ENCODE results near the gene PNLIPRP2. TPM values are rescaled to one million over a fixed set of nuclear protein-coding genes. Genes with fewer than 3 reads are reported as not detected.

PNLIPRP2 gene
- total RNA-seq, 1 donor from 2014 or later = 1.6 TPM

DNA sequence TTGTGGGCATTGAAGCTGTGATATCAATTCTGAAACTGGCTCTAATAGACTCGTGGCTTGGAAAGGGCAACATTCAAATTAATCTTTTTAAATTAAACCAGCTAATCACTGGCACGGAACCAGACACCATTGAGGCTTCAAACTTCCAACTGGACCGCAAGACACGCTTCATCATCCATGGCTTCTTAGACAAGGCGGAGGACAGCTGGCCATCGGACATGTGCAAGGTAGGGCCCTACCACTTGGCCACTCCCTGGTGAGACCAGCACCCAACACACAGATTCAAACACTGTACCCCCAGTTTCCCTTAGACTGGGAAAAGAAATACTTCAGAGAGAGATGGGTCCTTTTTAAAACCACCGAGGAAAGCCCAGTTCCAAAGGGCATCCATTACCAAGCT lies 5.1 kb downstream of the PNLIPRP2 start:
- Mint-ChIP-seq H3K4me1 (peaks cover 4% of the 10 kb centered on the region), H3K36me3 (no peaks in the 10 kb centered on the region), H3K4me3 (no peak overlapping the region), H3K27me3 (ENCODE audit: insufficient read depth, low read depth) (peaks cover 13% of the 10 kb centered on the region), H3K9me3 (no peaks in the 10 kb centered on the region), H3K27ac (no peak overlapping the region)
- DNase-seq (ENCODE audit: low spot score) = no peak
- H3K4me2 ChIP-seq = no peak overlapping the region
- no peaks in the 10 kb centered on the region for H3K9me3 ChIP-seq (ENCODE audit: low read depth)
- TF ChIP-seq, protein P1, sequence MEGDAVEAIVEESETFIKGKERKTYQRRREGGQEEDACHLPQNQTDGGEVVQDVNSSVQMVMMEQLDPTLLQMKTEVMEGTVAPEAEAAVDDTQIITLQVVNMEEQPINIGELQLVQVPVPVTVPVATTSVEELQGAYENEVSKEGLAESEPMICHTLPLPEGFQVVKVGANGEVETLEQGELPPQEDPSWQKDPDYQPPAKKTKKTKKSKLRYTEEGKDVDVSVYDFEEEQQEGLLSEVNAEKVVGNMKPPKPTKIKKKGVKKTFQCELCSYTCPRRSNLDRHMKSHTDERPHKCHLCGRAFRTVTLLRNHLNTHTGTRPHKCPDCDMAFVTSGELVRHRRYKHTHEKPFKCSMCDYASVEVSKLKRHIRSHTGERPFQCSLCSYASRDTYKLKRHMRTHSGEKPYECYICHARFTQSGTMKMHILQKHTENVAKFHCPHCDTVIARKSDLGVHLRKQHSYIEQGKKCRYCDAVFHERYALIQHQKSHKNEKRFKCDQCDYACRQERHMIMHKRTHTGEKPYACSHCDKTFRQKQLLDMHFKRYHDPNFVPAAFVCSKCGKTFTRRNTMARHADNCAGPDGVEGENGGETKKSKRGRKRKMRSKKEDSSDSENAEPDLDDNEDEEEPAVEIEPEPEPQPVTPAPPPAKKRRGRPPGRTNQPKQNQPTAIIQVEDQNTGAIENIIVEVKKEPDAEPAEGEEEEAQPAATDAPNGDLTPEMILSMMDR (IDR thresholded peaks at IDR 0.05) = no peak
- TF ChIP-seq EZH2 (IDR thresholded peaks at IDR 0.05) (no peak), EZH2phosphoT487 (IDR thresholded peaks at IDR 0.05) (no peak)
- no peak overlapping the region for H3K9ac ChIP-seq
- no peak overlapping the region for H3K4me3 ChIP-seq
- H3K27ac ChIP-seq = no peak overlapping the region
- H2AFZ ChIP-seq (replicated peaks) = no peak overlapping the region
- no peaks in the 10 kb centered on the region for H4K20me1 ChIP-seq (ENCODE audit: low read depth)
- H3K36me3 ChIP-seq = no peaks in the 10 kb centered on the region
- H3F3A ChIP-seq (ENCODE audit: low read depth) = no peaks in the 10 kb centered on the region
- peaks cover 10% of the 10 kb centered on the region for H3K4me1 ChIP-seq
- peaks cover 22% of the 10 kb centered on the region for H3K27me3 ChIP-seq
- no peaks in the 10 kb centered on the region for H3K79me2 ChIP-seq (ENCODE audit: low read depth)

DNA sequence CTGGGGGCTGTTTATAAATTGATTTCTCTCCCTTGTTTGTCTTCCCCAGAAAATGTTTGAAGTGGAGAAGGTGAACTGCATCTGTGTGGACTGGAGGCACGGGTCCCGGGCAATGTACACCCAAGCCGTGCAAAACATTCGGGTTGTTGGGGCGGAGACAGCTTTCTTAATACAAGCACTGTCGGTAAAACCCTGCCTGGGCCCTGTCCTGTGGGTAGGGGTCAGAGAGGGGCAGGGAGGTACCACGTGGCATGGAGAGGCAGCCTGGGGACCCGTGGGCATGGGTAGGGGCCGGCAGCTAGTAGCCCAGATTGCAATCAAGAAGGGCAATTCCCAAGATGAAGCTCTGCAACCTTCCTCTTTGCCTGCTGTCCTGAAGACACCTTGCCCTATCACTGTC lies 6.1 kb downstream of the PNLIPRP2 start:
- no peak overlapping the region for H3K4me3 Mint-ChIP-seq
- no peaks in the 10 kb centered on the region for H4K20me1 ChIP-seq (ENCODE audit: low read depth)
- TF ChIP-seq EZH2 (IDR thresholded peaks at IDR 0.05) (no peak), EZH2phosphoT487 (IDR thresholded peaks at IDR 0.05) (no peak)
- TF ChIP-seq, protein P1 (IDR thresholded peaks at IDR 0.05) = no peak
- H3K9ac ChIP-seq = no peak overlapping the region
- peaks cover 4% of the 10 kb centered on the region for H3K4me1 Mint-ChIP-seq
- H3K27me3 Mint-ChIP-seq (ENCODE audit: insufficient read depth, low read depth) = peaks cover 8% of the 10 kb centered on the region
- DNase-seq (ENCODE audit: low spot score) = no peak
- H3K27ac Mint-ChIP-seq = no peak overlapping the region
- no peak overlapping the region for H3K4me3 ChIP-seq
- no peaks in the 10 kb centered on the region for H3K36me3 Mint-ChIP-seq
- no peaks in the 10 kb centered on the region for H3K9me3 Mint-ChIP-seq
- H3K79me2 ChIP-seq (ENCODE audit: low read depth) = no peaks in the 10 kb centered on the region
- H3K27me3 ChIP-seq = peaks cover 22% of the 10 kb centered on the region
- H3K27ac ChIP-seq = no peak overlapping the region
- no peaks in the 10 kb centered on the region for H3K9me3 ChIP-seq (ENCODE audit: low read depth)
- peaks cover 10% of the 10 kb centered on the region for H3K4me1 ChIP-seq
- no peak overlapping the region for H3K4me2 ChIP-seq
- no peaks in the 10 kb centered on the region for H3K36me3 ChIP-seq
- H2AFZ ChIP-seq (replicated peaks) = no peak overlapping the region
- H3F3A ChIP-seq (ENCODE audit: low read depth) = no peaks in the 10 kb centered on the region

- peaks cover 13% of the 10 kb centered on the region for H3K4me1 ChIP-seq
- peak overlapping the region; percentile 55 for H3K4me3 ChIP-seq
- H2AFZ ChIP-seq (replicated peaks) = peak overlapping the region; percentile 97
- Mint-ChIP-seq H3K9me3 (no peaks in the 10 kb centered on the region), H3K27ac (no peak overlapping the region), H3K4me1 (peaks cover 7% of the 10 kb centered on the region), H3K27me3 (ENCODE audit: insufficient read depth, low read depth) (peaks cover 10% of the 10 kb centered on the region), H3K4me3 (no peak overlapping the region), H3K36me3 (no peaks in the 10 kb centered on the region)
- H3K27me3 ChIP-seq = peaks cover 22% of the 10 kb centered on the region
- H4K20me1 ChIP-seq (ENCODE audit: low read depth) = no peaks in the 10 kb centered on the region
- no peaks in the 10 kb centered on the region for H3K9me3 ChIP-seq (ENCODE audit: low read depth)
- no peaks in the 10 kb centered on the region for H3K36me3 ChIP-seq
- H3K79me2 ChIP-seq (ENCODE audit: low read depth) = no peaks in the 10 kb centered on the region
- peak overlapping the region; percentile 91 for H3K4me2 ChIP-seq
- TF ChIP-seq, protein P1 (IDR thresholded peaks at IDR 0.05) = peak; percentile 67
- peak; percentile 41 for TF ChIP-seq EZH2 (IDR thresholded peaks at IDR 0.05)
- TF ChIP-seq EZH2phosphoT487 (IDR thresholded peaks at IDR 0.05) = no peak
- peaks cover under 1% of the 10 kb centered on the region for H3F3A ChIP-seq (ENCODE audit: low read depth)
- H3K9ac ChIP-seq = no peak overlapping the region
- DNase-seq (ENCODE audit: low spot score) = peak; percentile 88
- H3K27ac ChIP-seq = no peak overlapping the region
Measured at GRCh38 chr10:116627386-116627933, 6.7 kb downstream of the PNLIPRP2 start.
